ENCODE data around the gene DHRS3. TPM values are rescaled to one million over a fixed set of nuclear protein-coding genes. Genes with fewer than 3 reads are reported as not detected.
"Not testable (repeated sequence)": the region's sequence is repeated elsewhere in the genome, so short reads cannot be mapped to it uniquely, and the experiment has no call there.

The DHRS3 gene
- total and polyA plus RNA-seq, 2 donors (not counting 3 experiments of a cell fraction or from before 2014, with no cell fraction given), result 54.3 to 75.2 TPM

GRCh38 chr1:12658531-12659453 is 40.8 kb upstream of the DHRS3 start:
- Histone ChIP-seq H3K27ac (ENCODE audit: insufficient read depth, low read depth, low read length) (no peak overlapping the region), H3K4me3 (replicated peaks in 1 of 3; ENCODE audit: insufficient read depth in 1 of 3, low read depth in 1 of 3, low read length in 3 of 3) (no peak overlapping the region), H4K20me1 (replicated peaks; ENCODE audit: control insufficient read depth, extremely low read depth, insufficient read depth, low read length) (no peaks in the 10 kb centered on the region), H3K4me2 (ENCODE audit: insufficient read depth, low read length) (no peak overlapping the region), H3K9me3 (replicated peaks; ENCODE audit: control insufficient read depth, insufficient read depth, low read length) (no peaks in the 10 kb centered on the region), H3K4me1 (ENCODE audit: control insufficient read depth, extremely low read depth, insufficient read depth, low read length) (no peaks in the 10 kb centered on the region), H3K9ac (replicated peaks; ENCODE audit: extremely low read depth, insufficient read depth, low read length) (no peak overlapping the region), H2AFZ (ENCODE audit: low read depth, low read length) (peak overlapping the region; percentile 19), H3K27me3 (ENCODE audit: control insufficient read depth in 2 of 2, insufficient read depth in 2 of 2, low read length in 2 of 2) (peaks cover 0 to 8% of the 10 kb centered on the region in 2 experiments), H3K79me2 (ENCODE audit: control insufficient read depth, insufficient read depth, low read length) (no peaks in the 10 kb centered on the region), H3K9me1 (replicated peaks; ENCODE audit: control insufficient read depth, extremely low read depth, insufficient read depth, low read length) (no peaks in the 10 kb centered on the region), H3K36me3 (ENCODE audit: control insufficient read depth in 2 of 2, extremely low read depth in 1 of 2, insufficient read depth in 2 of 2, low read length in 2 of 2) (no peaks in the 10 kb centered on the region)
- POLR2A ChIA-PET, result interaction anchor here (0.7 kb wide), 1 partner anchor 30 kb away, joined by 6 read pairs; no protein-coding TSS in a partner anchor
- dilution Hi-C loops (cut with MboI; ENCODE audit: extremely low pct_ligation_motif_present, low sequenced_read_pairs), result no loop called here
- CTCF ChIA-PET, result interaction anchor here (0.5 to 6.0 kb wide), 41 partner anchors 9 to 534 kb away, joined by 3 to 165 read pairs (median 4); partner anchors contain the start of gene AADACL4
- no TSS peak for BruUV-seq (replicated peaks)
- FAIRE-seq (peak; percentile 93), DNase-seq (ENCODE audit: low read depth, low spot score) (peak; percentile 84)
- TF ChIP-seq POLR2AphosphoS5 (IDR thresholded peaks at IDR 0.05; ENCODE audit: insufficient read depth, low read depth, low read length), result no peak
- peak; percentile 86 to 96 for TF ChIP-seq CTCF (IDR thresholded peaks at IDR 0.05; ENCODE audit: extremely low read depth in 1 of 2, insufficient read depth in 1 of 2, low read depth in 1 of 2, low read length in 2 of 2)
- intact Hi-C loops (cut with micrococcal nuclease), result loop anchor here (1.0 to 2.0 kb wide), 6 partner anchors 38 to 534 kb away; partner anchors contain the start of gene VPS13D

GRCh38 chr1:12657885-12658512 is 40.0 kb upstream of the DHRS3 start:
- DNase-seq (ENCODE audit: low read depth, low spot score); BruUV-seq (replicated peaks); H3K4me2 ChIP-seq (ENCODE audit: insufficient read depth, low read length); H3K9me1 ChIP-seq (replicated peaks; ENCODE audit: control insufficient read depth, extremely low read depth, insufficient read depth, low read length); H3K9ac ChIP-seq (replicated peaks; ENCODE audit: extremely low read depth, insufficient read depth, low read length); H3K27ac ChIP-seq (ENCODE audit: insufficient read depth, low read depth, low read length); H4K20me1 ChIP-seq (replicated peaks; ENCODE audit: control insufficient read depth, extremely low read depth, insufficient read depth, low read length); H3K4me3 ChIP-seq (replicated peaks in 1 of 3; ENCODE audit: insufficient read depth in 1 of 3, low read depth in 1 of 3, low read length in 3 of 3); H3K79me2 ChIP-seq (ENCODE audit: control insufficient read depth, insufficient read depth, low read length); H3K36me3 ChIP-seq (ENCODE audit: control insufficient read depth in 2 of 2, extremely low read depth in 1 of 2, insufficient read depth in 2 of 2, low read length in 2 of 2); H3K4me1 ChIP-seq (ENCODE audit: control insufficient read depth, extremely low read depth, insufficient read depth, low read length); dilution Hi-C loops (cut with MboI; ENCODE audit: extremely low pct_ligation_motif_present, low sequenced_read_pairs); H3K9me3 ChIP-seq (replicated peaks; ENCODE audit: control insufficient read depth, insufficient read depth, low read length); FAIRE-seq; H2AFZ ChIP-seq (ENCODE audit: low read depth, low read length); POLR2A ChIA-PET; H3K27me3 ChIP-seq (ENCODE audit: control insufficient read depth in 2 of 2, insufficient read depth in 2 of 2, low read length in 2 of 2): not testable (repeated sequence)
- CTCF ChIA-PET, result interaction anchor here (1.0 to 6.0 kb wide), 12 partner anchors 8 to 533 kb away, joined by 3 to 165 read pairs (median 14); partner anchors contain the start of gene AADACL4
- intact Hi-C loops (cut with micrococcal nuclease), result loop anchor here (2.0 kb wide), 2 partner anchors 251 to 533 kb away; no protein-coding TSS in a partner anchor
